Endothelial cell of umbilical vein (primary cell): ENCODE measurements around the gene GPR137C. TPM values are rescaled to one million over a fixed set of nuclear protein-coding genes. Genes with fewer than 3 reads are reported as not detected.

Source experiments
- BruUV-seq: library from RNA; stranded (reverse); fragments of 400-500 nt; replicated peaks from 2 replicates; lab custom pipeline; 2021; lab: Mats Ljungman, UMichigan
- CTCF ChIA-PET: fragments of 300-600, 350-600 bp; sonication (Branson Sonifier 250); formaldehyde crosslinking; loops from one replicate; lab custom pipeline; 2021; ENCODE audit warnings: antibody characterized with exemption, inconsistent platforms; lab: Charles Lee
- POLR2A ChIA-PET: fragments of 300-600, 350-600 bp; sonication (Branson Sonifier 250); formaldehyde crosslinking; loops from one replicate; lab custom pipeline; 2021; ENCODE audit warnings: antibody characterized with exemption, inconsistent platforms; lab: Charles Lee
- DNase-seq: peaks from one replicate; pipeline ENCODE4 v3.0.0-alpha.2; 2011; ENCODE audit warnings: low read depth, low spot score
- FAIRE-seq: peaks from 2 replicates; lab custom pipeline; 2011; peaks lifted over from hg19 to GRCh38; lab: Jason Lieb, UNC
- H2AFZ ChIP-seq: 2 replicates; pipeline ENCODE4 v1.6.0; 2012; ENCODE audit warnings: low read depth, low read length, control low read depth, inconsistent platforms
- H3K27ac ChIP-seq: 2 replicates; pipeline ENCODE4 v1.5.1; 2011; ENCODE audit warnings: low read depth, mild to moderate bottlenecking, control low read depth, low read length, moderate library complexity; ENCODE audit not compliant: insufficient read depth
- H3K27me3 ChIP-seq, 2 experiments: 2 replicates each; pipeline versions ENCODE4 v1.6.0 to v1.6.1; 2011; ENCODE audit warnings: low read length in 2 of 2, mixed read lengths in 1 of 2; ENCODE audit not compliant: control insufficient read depth in 2 of 2, insufficient read depth in 2 of 2
- H3K36me3 ChIP-seq, 2 experiments: 2 replicates in 1 of 2; 3 replicates in 1 of 2; pipeline ENCODE4 v1.5.1; 2011; ENCODE audit warnings: low read length in 2 of 2, mild to moderate bottlenecking in 1 of 2, moderate library complexity in 1 of 2; ENCODE audit not compliant: control insufficient read depth in 2 of 2, insufficient read depth in 2 of 2; ENCODE audit errors: extremely low read depth in 1 of 2
- H3K4me1 ChIP-seq: 3 replicates; pipeline ENCODE4 v1.5.1; 2011; ENCODE audit warnings: mild to moderate bottlenecking, low read length; ENCODE audit not compliant: control insufficient read depth, insufficient read depth; ENCODE audit errors: extremely low read depth
- H3K4me2 ChIP-seq: 2 replicates; pipeline ENCODE4 v1.6.1; 2011; ENCODE audit warnings: low read length, control low read depth, mixed read lengths; ENCODE audit not compliant: insufficient read depth
- H3K4me3 ChIP-seq, 3 experiments: fragments of 200-600 bp in 1 of 3; sonication (generic), shearing (Covaris generic) in 1 of 3; replicated peaks in 1 of 3; 2 replicates each; pipeline ENCODE4 v1.5.1; 2011 to 2016; ENCODE audit warnings: control low read depth in 3 of 3, low read length in 3 of 3, mild to moderate bottlenecking in 2 of 3, inconsistent platforms in 1 of 3, low read depth in 1 of 3, moderate library complexity in 1 of 3; ENCODE audit not compliant: insufficient read depth in 1 of 3
- H3K79me2 ChIP-seq: 2 replicates; pipeline ENCODE4 v1.6.0; 2012; ENCODE audit warnings: low read length, inconsistent platforms; ENCODE audit not compliant: control insufficient read depth, insufficient read depth
- H3K9ac ChIP-seq: replicated peaks from 2 replicates; pipeline ENCODE3; 2011; ENCODE audit warnings: low read length, control low read depth; ENCODE audit not compliant: insufficient read depth; ENCODE audit errors: extremely low read depth
- H3K9me1 ChIP-seq: replicated peaks from 3 replicates; pipeline ENCODE4 v1.6.0; 2011; ENCODE audit warnings: mild to moderate bottlenecking, low read length; ENCODE audit not compliant: control insufficient read depth, insufficient read depth; ENCODE audit errors: extremely low read depth
- H3K9me3 ChIP-seq: replicated peaks from 2 replicates; pipeline ENCODE4 v1.5.1; 2012; ENCODE audit warnings: low read length, inconsistent platforms; ENCODE audit not compliant: control insufficient read depth, insufficient read depth
- H4K20me1 ChIP-seq: replicated peaks from 2 replicates; pipeline ENCODE3; 2011; ENCODE audit warnings: mild to moderate bottlenecking, low read length; ENCODE audit not compliant: control insufficient read depth, insufficient read depth; ENCODE audit errors: extremely low read depth
- CTCF ChIP-seq, 2 donors: IDR thresholded peaks; 1 replicate in 1 of 2; 2 replicates in 1 of 2; pipeline ENCODE4 v1.5.1; 2011; ENCODE audit warnings: low read length in 2 of 2, mild to moderate bottlenecking in 2 of 2, moderate library complexity in 2 of 2, control low read depth in 1 of 2, inconsistent platforms in 1 of 2, low read depth in 1 of 2; ENCODE audit not compliant: insufficient read depth in 1 of 2; ENCODE audit errors: extremely low read depth in 1 of 2
- EZH2 ChIP-seq: IDR thresholded peaks from 2 replicates; pipeline ENCODE4 v1.6.1; 2012; ENCODE audit warnings: borderline replicate concordance, low read depth, mild to moderate bottlenecking, moderate library complexity, low read length, inconsistent platforms; ENCODE audit not compliant: severe bottlenecking
- FOS ChIP-seq: IDR thresholded peaks from 2 replicates; pipeline ENCODE4 v1.6.1; 2011; ENCODE audit warnings: mild to moderate bottlenecking, low read length, moderate library complexity, borderline replicate concordance; ENCODE audit not compliant: insufficient read depth
- GATA2 ChIP-seq: IDR thresholded peaks from 2 replicates; pipeline ENCODE4 v1.7.0; 2011; ENCODE audit warnings: low read depth, mild to moderate bottlenecking, moderate library complexity, mixed read lengths, low read length; ENCODE audit not compliant: insufficient read length, insufficient read depth
- JUN ChIP-seq: IDR thresholded peaks from 2 replicates; pipeline ENCODE4 v1.6.1; 2011; ENCODE audit warnings: borderline replicate concordance, low read depth; ENCODE audit not compliant: insufficient read length, insufficient read depth
- MAX ChIP-seq: IDR thresholded peaks from 2 replicates; pipeline ENCODE4 v1.6.1; 2011; ENCODE audit not compliant: insufficient read depth, insufficient read length
- MYC ChIP-seq: IDR thresholded peaks from one replicate; pipeline ENCODE4 v1.6.1; 2011; ENCODE audit warnings: mild to moderate bottlenecking, low read depth, low read length
- POLR2A ChIP-seq: IDR thresholded peaks from 2 replicates; pipeline ENCODE4 v1.6.1; 2012; ENCODE audit warnings: low read depth, mild to moderate bottlenecking, control low read depth, low read length
- POLR2AphosphoS5 ChIP-seq: IDR thresholded peaks from 2 replicates; pipeline ENCODE4 v1.6.1; 2012; ENCODE audit warnings: low read depth, mild to moderate bottlenecking, control low read depth, low read length, moderate library complexity; ENCODE audit not compliant: insufficient read depth
- dilution Hi-C: fragments of 300-500 bp; cut with MboI; formaldehyde crosslinking; loops from one replicate; pipeline ENCODE4 v1.15.0; 2019; ENCODE audit warnings: low sequenced_read_pairs; ENCODE audit not compliant: extremely low pct_ligation_motif_present
- intact Hi-C: fragments of 100-400 bp; cut with micrococcal nuclease; formaldehyde crosslinking; loops from one replicate; pipeline ENCODE4 v1.10.0; 2022
- polyA plus RNA-seq, 4 experiments: library from polyadenylated mRNA; depleted of rRNA in 3 of 4; stranded (reverse) in 3 of 4; unstranded in 1 of 4; fragments of >200 nt; gene quantifications; 2 replicates each; pipeline versions ENCODE4 v1.2.1 to v1.2.3, GENCODE V29; 2011 to 2012; ENCODE audit warnings: missing spikeins in 1 of 4
- total RNA-seq: library from RNA; stranded (reverse); gene quantifications from 2 replicates; pipeline ENCODE4 v1.2.3, GENCODE V29; 2021

The GPR137C gene
- total and polyA plus RNA-seq, 2 donors (not counting 3 experiments of a cell fraction or from before 2014, with no cell fraction given): 1.5 to 5.7 TPM

- BruUV-seq: no TSS peak
- CTCF ChIA-PET: no interaction called here
Measured at GRCh38 chr14:52640137-52640536, 87.5 kb downstream of the GPR137C start.

More at GRCh38 chr14:52640137-52640536, 87.5 kb downstream of the GPR137C start:
- no peak overlapping the region for H3K27ac ChIP-seq
- H4K20me1 ChIP-seq: no peaks in the 10 kb centered on the region
- H3K9ac ChIP-seq: no peak overlapping the region
- H3K27me3 ChIP-seq: no peaks in the 10 kb centered on the region
- H3K36me3 ChIP-seq: no peaks in the 10 kb centered on the region
- no peak overlapping the region for H3K4me2 ChIP-seq
- DNase-seq (no peak), FAIRE-seq (no peak)
- POLR2A ChIA-PET: no interaction called here
- H3K4me3 ChIP-seq: no peak overlapping the region
- no peak overlapping the region for H2AFZ ChIP-seq
- no peaks in the 10 kb centered on the region for H3K79me2 ChIP-seq
- dilution Hi-C loops: no loop called here
- H3K9me3 ChIP-seq: no peaks in the 10 kb centered on the region
- no peak for TF ChIP-seq CTCF (IDR thresholded peaks at IDR 0.05; ENCODE audit: extremely low read depth in 1 of 2, insufficient read depth in 1 of 2, low read depth in 1 of 2, low read length in 2 of 2)
- no peak for TF ChIP-seq POLR2A
- TF ChIP-seq POLR2AphosphoS5: no peak
- no peak for TF ChIP-seq EZH2
- TF ChIP-seq JUN: no peak
- no peak for TF ChIP-seq MAX
- TF ChIP-seq GATA2: no peak
- TF ChIP-seq MYC: no peak
- TF ChIP-seq FOS: no peak
- H3K4me1 ChIP-seq: no peaks in the 10 kb centered on the region
- no peaks in the 10 kb centered on the region for H3K9me1 ChIP-seq
- intact Hi-C loops: no loop called here
